Measurements from ENCODE around the gene JUNB. TPM values are rescaled to one million over a fixed set of nuclear protein-coding genes. Genes with fewer than 3 reads are reported as not detected.

JUNB gene
- 97.7 to 170 TPM (median 137 TPM) in 5 replicates for total RNA-seq (2022; extraction: Qiagen RNA extraction)

GRCh38 chr19:12791345-12792050 lies at the start of gene JUNB:
JUNB (plus strand) TSS chr19:12791486; CDS start chr19:12791772, 286 bp downstream.

GRCh38 chr19:12751635-12752034 lies 39.7 kb upstream of the JUNB start, which contains the start of gene BEST2:
BEST2 (plus strand) TSS chr19:12751791; CDS start chr19:12752593, 802 bp downstream.

GRCh38 chr19:12774588-12775555 lies 16.4 kb upstream of the JUNB start, which contains the start of gene HOOK2:
HOOK2 (minus strand) TSS chr19:12775552; CDS start chr19:12775449, 103 bp downstream.

GRCh38 chr19:12801466-12802266 lies 10.4 kb downstream of the JUNB start, which contains the start of the genes PRDX2 and THSD8:
PRDX2 (minus strand) TSS chr19:12801800; CDS start chr19:12801261, 539 bp downstream.
THSD8 (plus strand) TSS chr19:12802069; CDS start chr19:12802072, 3 bp downstream.

GRCh38 chr19:12806242-12807081 lies 15.2 kb downstream of the JUNB start, which contains the start of gene RNASEH2A:
RNASEH2A (plus strand) TSS chr19:12806584; CDS start chr19:12806674, 90 bp downstream.

GRCh38 chr19:12834566-12834943 lies 43.3 kb downstream of the JUNB start, which contains the start of gene RTBDN:
RTBDN (minus strand) TSS chr19:12834579; CDS start chr19:12829979, 4,600 bp downstream.

GRCh38 chr19:12838182-12838885 lies 47.0 kb downstream of the JUNB start, which contains the start of gene MAST1:
MAST1 (plus strand) TSS chr19:12838515; CDS start chr19:12838573, 58 bp downstream.

Other genes with a start within 250 kb of the JUNB start
- gene ZNF564, start 240.0 kb upstream of the JUNB start, total RNA-seq (2022; extraction: Qiagen RNA extraction): 1.3 to 2.4 TPM (median 1.9 TPM) in 5 replicates
- 0.34 to 0.89 TPM (median 0.70 TPM) in 5 replicates for gene ZNF490, start 180.7 kb upstream of the JUNB start, total RNA-seq (2022; extraction: Qiagen RNA extraction)
- gene ZNF791, start 180.6 kb upstream of the JUNB start, total RNA-seq (2022; extraction: Qiagen RNA extraction): 4.8 to 5.5 TPM (median 5.3 TPM) in 5 replicates
- 15.9 to 21.9 TPM (median 21.4 TPM) in 5 replicates for gene MAN2B1, start 124.7 kb upstream of the JUNB start, total RNA-seq (2022; extraction: Qiagen RNA extraction)
- gene WDR83, start 124.7 kb upstream of the JUNB start, total RNA-seq (2022; extraction: Qiagen RNA extraction): 9.3 to 11.8 TPM (median 10.9 TPM) in 5 replicates
- gene DHPS, start 109.6 kb upstream of the JUNB start, total RNA-seq (2022; extraction: Qiagen RNA extraction): 40.0 to 54.0 TPM (median 49.9 TPM) in 5 replicates
- gene GNG14, start 103.5 kb upstream of the JUNB start, total RNA-seq (2022; extraction: Qiagen RNA extraction): not detected in 5 replicates
- gene FBXW9, start 94.9 kb upstream of the JUNB start, total RNA-seq (2022; extraction: Qiagen RNA extraction): 8.7 to 14.0 TPM (median 13.4 TPM) in 5 replicates
- gene TNPO2, start 67.6 kb upstream of the JUNB start, total RNA-seq (2022; extraction: Qiagen RNA extraction): 25.5 to 39.5 TPM (median 35.3 TPM) in 5 replicates
- gene TRIR, start 56.8 kb upstream of the JUNB start, total RNA-seq (2022; extraction: Qiagen RNA extraction): 160 to 199 TPM (median 197 TPM) in 5 replicates
- 67.6 to 102 TPM (median 95.8 TPM) in 5 replicates for gene GET3, start 54.0 kb upstream of the JUNB start, total RNA-seq (2022; extraction: Qiagen RNA extraction)
- 0.24 to 0.35 TPM (median 0.28 TPM) in 4 of 5 replicates, not detected in the other for gene BEST2, start 39.7 kb upstream of the JUNB start, total RNA-seq (2022; extraction: Qiagen RNA extraction)
- gene HOOK2, start 15.9 kb upstream of the JUNB start, total RNA-seq (2022; extraction: Qiagen RNA extraction): 9.8 to 12.4 TPM (median 10.8 TPM) in 5 replicates
- gene PRDX2, start 10.3 kb downstream of the JUNB start, total RNA-seq (2022; extraction: Qiagen RNA extraction): 0.18 to 1.1 TPM (median 0.80 TPM) in 5 replicates
- 6.2 to 15.8 TPM (median 9.6 TPM) in 4 of 5 replicates, not detected in the other for gene THSD8, start 10.6 kb downstream of the JUNB start, total RNA-seq (2022; extraction: Qiagen RNA extraction)
- gene RNASEH2A, start 15.1 kb downstream of the JUNB start, total RNA-seq (2022; extraction: Qiagen RNA extraction): 37.6 to 51.5 TPM (median 48.6 TPM) in 5 replicates
- gene RTBDN, start 43.1 kb downstream of the JUNB start, total RNA-seq (2022; extraction: Qiagen RNA extraction): 0.10 to 0.27 TPM (median 0.14 TPM) in 4 of 5 replicates, not detected in the other
- gene MAST1, start 47.0 kb downstream of the JUNB start, total RNA-seq (2022; extraction: Qiagen RNA extraction): 1.5 to 2.0 TPM (median 1.9 TPM) in 5 replicates
- gene DNASE2, start 90.0 kb downstream of the JUNB start, total RNA-seq (2022; extraction: Qiagen RNA extraction): 27.2 to 33.8 TPM (median 32.3 TPM) in 5 replicates
- gene KLF1, start 95.7 kb downstream of the JUNB start, total RNA-seq (2022; extraction: Qiagen RNA extraction): 0.05 to 0.09 TPM (median 0.06 TPM) in 3 of 5 replicates, not detected in the others
- 8.8 to 10.0 TPM (median 9.4 TPM) in 5 replicates for gene GCDH, start 99.7 kb downstream of the JUNB start, total RNA-seq (2022; extraction: Qiagen RNA extraction)
- 0.28 to 0.70 TPM (median 0.38 TPM) in 5 replicates for gene SYCE2, start 127.8 kb downstream of the JUNB start, total RNA-seq (2022; extraction: Qiagen RNA extraction)
- gene FARSA, start 142.2 kb downstream of the JUNB start, total RNA-seq (2022; extraction: Qiagen RNA extraction): 75.2 to 82.8 TPM (median 78.2 TPM) in 5 replicates
- 507 to 554 TPM (median 516 TPM) in 5 replicates for gene CALR, start 147.1 kb downstream of the JUNB start, total RNA-seq (2022; extraction: Qiagen RNA extraction)
- gene RAD23A, start 154.4 kb downstream of the JUNB start, total RNA-seq (2022; extraction: Qiagen RNA extraction): 70.7 to 86.3 TPM (median 80.4 TPM) in 5 replicates
- gene GADD45GIP1, start 165.7 kb downstream of the JUNB start, total RNA-seq (2022; extraction: Qiagen RNA extraction): 30.1 to 58.7 TPM (median 54.9 TPM) in 5 replicates
- 0.03 to 0.08 TPM (median 0.06 TPM) in 5 replicates for gene DAND5, start 178.1 kb downstream of the JUNB start, total RNA-seq (2022; extraction: Qiagen RNA extraction)
- 3.3 to 5.1 TPM (median 4.6 TPM) in 5 replicates for gene NFIX, start 204.0 kb downstream of the JUNB start, total RNA-seq (2022; extraction: Qiagen RNA extraction)

All from A549 treated with CORT108297 at 1 μM for 4 hours (cell line).